Vagina (tissue), 2 donors: ENCODE results near the gene USP47. TPM values are rescaled to one million over a fixed set of nuclear protein-coding genes. Genes with fewer than 3 reads are reported as not detected.
A peak's percentile ranks its signal among the peaks of the same experiment; 100 is the strongest.

Experiments used
- DNase-seq, 2 donors: peaks; one replicate each; pipeline ENCODE4 v3.0.0-alpha.2; 2017; ENCODE audit errors: extremely low spot score in 2 of 2
- H3K27ac ChIP-seq: fragments of 200-600 bp; sonication (generic); one replicate; pipeline ENCODE4 v1.5.1; 2019
- H3K27me3 ChIP-seq: fragments of 200-600 bp; sonication (generic); one replicate; pipeline ENCODE4 v1.5.1; 2019
- H3K36me3 ChIP-seq, 2 donors: fragments of 200-600 bp; sonication (generic); one replicate each; pipeline ENCODE4 v1.5.1; 2017 to 2019
- H3K4me1 ChIP-seq: fragments of 200-600 bp; sonication (generic); one replicate; pipeline ENCODE4 v1.5.1; 2019
- H3K4me3 ChIP-seq, 2 donors: fragments of 200-600 bp; sonication (generic); 1 replicate in 1 of 2; 2 replicates in 1 of 2; pipeline ENCODE4 v1.5.1; 2016 to 2019
- H3K9me3 ChIP-seq: fragments of 200-600 bp; sonication (generic); one replicate; pipeline ENCODE4 v1.5.1; 2019
- POLR2A ChIP-seq, 2 donors: fragments of 450-650 bp; IDR thresholded peaks; one replicate each; pipeline ENCODE4 v1.6.1; 2017; ENCODE audit warnings: antibody characterized with exemption in 2 of 2, mild to moderate bottlenecking in 2 of 2, moderate library complexity in 2 of 2
- POLR2AphosphoS5 ChIP-seq, 2 donors: sonication (generic); formaldehyde crosslinking; IDR thresholded peaks; one replicate each; pipeline ENCODE4 v1.9.0; 2017; ENCODE audit warnings: antibody characterized with exemption in 2 of 2, mild to moderate bottlenecking in 2 of 2, low read depth in 1 of 2; ENCODE audit not compliant: insufficient read depth in 1 of 2
- intact Hi-C: fragments of 100-400 bp; cut with DNase I; formaldehyde crosslinking; loops from one replicate; pipeline ENCODE4 v1.15.1; 2023
- total RNA-seq: library from RNA; depleted of rRNA; stranded (reverse); fragments of >200 nt; gene quantifications from one replicate; pipeline ENCODE4 v1.2.3, GENCODE V29; 2016
- TF ChIP-seq, protein P1 (sequence below), 3 experiments: fragments of 450-650 bp in 2 of 3; fragments of 200-600 bp in 1 of 3; sonication (generic) in 1 of 3; IDR thresholded peaks; one replicate each; pipeline ENCODE4 v1.5.1; 2017 to 2019; ENCODE audit warnings: antibody characterized with exemption in 3 of 3, mild to moderate bottlenecking in 2 of 3, moderate library complexity in 2 of 3

The USP47 gene
- total RNA-seq, 1 donor from 2014 or later, result 69.2 TPM

DNA sequence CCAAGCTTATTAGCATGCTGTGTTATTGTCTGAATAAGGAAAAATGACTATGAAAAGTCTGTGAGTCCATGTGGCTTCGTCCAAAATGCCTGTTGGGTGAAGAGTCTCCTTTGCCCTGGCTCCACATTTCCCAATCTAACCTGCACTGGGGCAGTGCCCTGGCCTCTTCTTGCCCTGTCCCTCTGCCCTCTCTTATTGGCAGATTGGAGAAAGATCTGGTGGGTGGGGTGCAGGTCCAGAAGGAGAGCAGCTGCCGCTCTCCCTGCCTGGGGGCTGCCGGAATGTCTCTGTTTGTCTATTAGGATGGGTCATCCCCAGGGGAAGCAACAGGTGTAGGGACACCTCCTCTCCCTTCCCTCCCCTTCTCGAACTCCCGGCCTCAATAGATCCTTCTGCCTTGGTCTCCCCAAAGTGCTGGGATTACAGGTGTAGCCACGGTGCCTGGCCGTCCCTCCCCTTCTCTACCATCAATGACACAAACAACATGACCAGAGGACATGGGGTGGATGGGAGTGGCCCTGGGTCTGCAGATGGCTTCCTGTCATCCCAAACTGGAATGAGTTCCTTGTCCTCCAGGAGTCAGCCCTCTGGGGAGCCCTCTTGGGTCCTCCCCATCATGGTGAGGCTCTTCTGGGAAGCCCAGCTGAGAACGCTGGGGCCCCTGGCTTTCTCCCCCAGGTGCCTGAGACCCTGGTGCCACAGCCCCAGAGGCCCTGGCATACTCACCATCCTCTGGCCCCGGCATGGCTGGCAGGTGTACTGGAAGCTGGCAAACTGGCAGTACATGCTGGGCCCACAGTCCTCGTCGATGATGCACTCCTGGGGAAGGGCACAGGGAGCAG, 126.1 kb downstream of the USP47 start:
- Histone ChIP-seq H3K4me3 (no peak overlapping the region), H3K9me3 (no peaks in the 10 kb centered on the region), H3K27me3 (no peaks in the 10 kb centered on the region), H3K4me1 (peaks cover 37% of the 10 kb centered on the region), H3K36me3 (peaks cover 0 to 5% of the 10 kb centered on the region in 2 donors), H3K27ac (peak overlapping the region; percentile 68)
- no peak for TF ChIP-seq POLR2A (IDR thresholded peaks at IDR 0.05)
- no peak for TF ChIP-seq POLR2AphosphoS5 (IDR thresholded peaks at IDR 0.05; ENCODE audit: insufficient read depth in 1 of 2, low read depth in 1 of 2)
- TF ChIP-seq, protein P1, sequence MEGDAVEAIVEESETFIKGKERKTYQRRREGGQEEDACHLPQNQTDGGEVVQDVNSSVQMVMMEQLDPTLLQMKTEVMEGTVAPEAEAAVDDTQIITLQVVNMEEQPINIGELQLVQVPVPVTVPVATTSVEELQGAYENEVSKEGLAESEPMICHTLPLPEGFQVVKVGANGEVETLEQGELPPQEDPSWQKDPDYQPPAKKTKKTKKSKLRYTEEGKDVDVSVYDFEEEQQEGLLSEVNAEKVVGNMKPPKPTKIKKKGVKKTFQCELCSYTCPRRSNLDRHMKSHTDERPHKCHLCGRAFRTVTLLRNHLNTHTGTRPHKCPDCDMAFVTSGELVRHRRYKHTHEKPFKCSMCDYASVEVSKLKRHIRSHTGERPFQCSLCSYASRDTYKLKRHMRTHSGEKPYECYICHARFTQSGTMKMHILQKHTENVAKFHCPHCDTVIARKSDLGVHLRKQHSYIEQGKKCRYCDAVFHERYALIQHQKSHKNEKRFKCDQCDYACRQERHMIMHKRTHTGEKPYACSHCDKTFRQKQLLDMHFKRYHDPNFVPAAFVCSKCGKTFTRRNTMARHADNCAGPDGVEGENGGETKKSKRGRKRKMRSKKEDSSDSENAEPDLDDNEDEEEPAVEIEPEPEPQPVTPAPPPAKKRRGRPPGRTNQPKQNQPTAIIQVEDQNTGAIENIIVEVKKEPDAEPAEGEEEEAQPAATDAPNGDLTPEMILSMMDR (IDR thresholded peaks at IDR 0.05), result no peak
- no peak for DNase-seq
- intact Hi-C loops, result no loop called here

DNA sequence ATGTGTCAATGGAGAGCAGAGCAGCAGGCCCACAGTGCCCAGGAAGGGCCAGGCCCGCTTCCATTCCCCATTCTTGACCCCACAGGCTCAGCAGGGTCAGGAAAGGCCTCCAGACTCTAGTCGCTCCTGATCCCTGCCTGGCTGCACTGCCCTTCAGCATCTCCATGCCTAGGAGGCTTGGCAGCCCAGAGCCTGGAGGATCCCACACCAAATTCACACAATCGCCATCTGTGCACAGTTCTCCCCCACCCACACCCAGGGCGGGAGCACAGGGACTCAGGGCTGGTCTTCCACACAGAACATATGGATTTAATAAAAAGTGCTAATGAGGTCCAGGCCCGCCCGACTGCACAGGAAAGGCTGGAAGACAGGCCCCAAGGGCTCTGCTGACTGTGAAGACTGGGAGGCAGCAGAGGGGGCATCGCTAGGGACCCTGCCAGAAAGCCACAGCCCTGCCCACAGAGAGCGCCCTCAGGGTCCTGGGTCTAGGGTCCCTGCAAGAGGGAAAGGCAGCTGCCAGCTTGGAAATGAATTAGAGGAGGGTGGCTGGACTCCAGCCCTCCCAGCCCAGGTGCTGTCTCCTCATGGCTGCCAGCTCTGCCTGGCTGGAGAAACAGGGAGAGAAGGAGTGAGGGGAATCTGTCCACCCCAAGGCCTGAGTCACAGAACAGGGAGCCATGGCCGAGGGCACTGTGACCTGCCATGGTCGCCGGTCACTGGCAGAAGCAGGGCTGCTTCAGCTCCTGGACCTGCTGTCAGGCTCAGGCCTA, 126.9 kb downstream of the USP47 start:
- DNase-seq, result peak in 1 of 2 donors; percentile 91
- Histone ChIP-seq H3K27ac (peak overlapping the region; percentile 68), H3K27me3 (no peaks in the 10 kb centered on the region), H3K36me3 (peaks cover 0 to 5% of the 10 kb centered on the region in 2 donors), H3K4me1 (peaks cover 45% of the 10 kb centered on the region), H3K4me3 (peak overlapping the region in 1 of 2 donors; percentile 2), H3K9me3 (no peaks in the 10 kb centered on the region)
- TF ChIP-seq POLR2AphosphoS5 (IDR thresholded peaks at IDR 0.05; ENCODE audit: insufficient read depth in 1 of 2, low read depth in 1 of 2) (peak in 1 of 2 donors; percentile 34), POLR2A (IDR thresholded peaks at IDR 0.05) (no peak)
- intact Hi-C loops, result no loop called here

DNA sequence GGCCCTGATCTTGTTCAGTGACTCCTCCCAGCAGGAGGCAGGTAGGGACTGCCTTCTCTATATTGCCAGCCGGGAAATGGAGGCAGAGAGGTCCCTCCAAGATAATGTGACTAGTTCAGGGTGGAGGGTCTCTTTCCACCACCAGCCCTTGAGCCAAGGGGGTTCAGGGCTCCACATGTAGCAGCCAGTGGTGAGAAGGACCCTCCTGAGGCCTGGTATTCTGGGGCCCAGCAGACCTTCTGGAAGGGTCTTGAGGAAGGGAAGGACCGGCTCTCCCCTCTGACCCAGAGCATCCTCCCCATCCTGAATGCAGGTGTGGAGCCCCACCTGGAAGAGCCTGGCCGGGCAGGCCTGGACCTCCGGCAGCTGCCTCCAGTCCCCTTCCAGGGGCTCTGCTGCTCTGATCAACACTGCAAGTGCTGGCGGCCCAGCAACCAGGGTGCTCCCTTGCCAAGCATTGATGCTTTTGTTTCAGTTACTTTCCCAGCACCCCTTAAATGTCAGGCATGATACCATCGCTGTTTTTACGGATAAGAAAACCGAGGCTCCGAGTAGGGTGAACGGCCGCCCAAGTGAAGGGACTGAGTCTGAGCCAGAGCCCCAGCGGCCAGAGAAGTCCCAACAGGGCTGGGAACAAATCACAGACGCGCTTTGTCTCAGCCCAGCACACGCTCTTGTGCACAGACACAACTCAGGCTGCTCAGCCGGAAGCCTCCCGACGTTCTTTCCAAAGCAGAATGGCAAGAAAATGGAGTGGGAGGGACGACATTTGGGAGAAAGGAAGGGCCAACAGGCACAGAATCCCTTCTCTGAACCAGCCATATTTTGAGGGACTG, 127.8 kb downstream of the USP47 start:
- Histone ChIP-seq H3K36me3 (peaks cover 0 to 5% of the 10 kb centered on the region in 2 donors), H3K27ac (peak overlapping the region; percentile 68), H3K27me3 (no peaks in the 10 kb centered on the region), H3K4me3 (peak overlapping the region in 1 of 2 donors; percentile 2), H3K9me3 (no peaks in the 10 kb centered on the region), H3K4me1 (peaks cover 53% of the 10 kb centered on the region)
- TF ChIP-seq POLR2AphosphoS5 (IDR thresholded peaks at IDR 0.05; ENCODE audit: insufficient read depth in 1 of 2, low read depth in 1 of 2) (no peak), POLR2A (IDR thresholded peaks at IDR 0.05) (no peak)
- TF ChIP-seq, protein P1 (IDR thresholded peaks at IDR 0.05), result no peak
- DNase-seq, result peak; percentile 79 to 85
- intact Hi-C loops, result loop anchor here (10.0 kb wide), 1 partner anchor 75 kb away; no protein-coding TSS in a partner anchor

DNA sequence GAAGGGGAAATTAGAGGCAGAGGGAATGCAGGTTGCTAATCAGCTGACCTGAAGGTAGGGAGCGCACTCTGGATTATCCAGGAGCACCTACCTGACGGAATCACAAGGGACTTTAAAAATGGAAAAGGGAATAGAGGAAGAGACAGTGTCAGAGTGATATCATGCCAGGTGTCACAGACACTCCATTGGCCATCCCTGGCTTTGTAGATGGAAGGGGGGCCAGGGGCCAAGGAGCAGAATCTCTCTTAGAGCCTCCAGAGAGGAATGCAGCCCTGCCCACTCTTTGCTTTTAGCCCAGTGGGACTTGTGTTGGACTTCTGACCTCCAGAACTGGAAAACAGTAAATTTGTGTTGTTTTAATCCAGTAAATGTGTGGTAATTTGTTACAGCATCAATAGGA, 128.8 kb downstream of the USP47 start:
- H3K4me3 ChIP-seq, result no peak overlapping the region
- intact Hi-C loops, result loop anchor here (10.0 kb wide), 1 partner anchor 74 kb away; no protein-coding TSS in a partner anchor
- DNase-seq, result no peak
- no peak for TF ChIP-seq POLR2A (IDR thresholded peaks at IDR 0.05)
- TF ChIP-seq POLR2AphosphoS5 (IDR thresholded peaks at IDR 0.05; ENCODE audit: insufficient read depth in 1 of 2, low read depth in 1 of 2), result no peak
- TF ChIP-seq, protein P1 (IDR thresholded peaks at IDR 0.05), result no peak
- peaks cover 0 to 5% of the 10 kb centered on the region in 2 donors for H3K36me3 ChIP-seq
- no peaks in the 10 kb centered on the region for H3K9me3 ChIP-seq
- no peaks in the 10 kb centered on the region for H3K27me3 ChIP-seq
- no peak overlapping the region for H3K27ac ChIP-seq
- peaks cover 59% of the 10 kb centered on the region for H3K4me1 ChIP-seq
